Measurements from ENCODE around the gene OR5H6. TPM values are rescaled to one million over a fixed set of nuclear protein-coding genes. Genes with fewer than 3 reads are reported as not detected.
"Not testable (repeated sequence)": the region's sequence is repeated elsewhere in the genome, so short reads cannot be mapped to it uniquely, and the experiment has no call there.

OR5H6 gene
- not detected in 2 replicates for total RNA-seq

GRCh38 chr3:98263944-98264343 lies at the start of gene OR5H6:
Gene OR5H6 (plus strand): TSS chr3:98264244. CDS start chr3:98264333, 89 bp downstream.
- DNase-seq (ENCODE audit: low read depth) = no peak

- DNase-seq (ENCODE audit: low read depth) = no peak
Observed at GRCh38 chr3:98215051-98215450, 49.0 kb upstream of the OR5H6 start.

GRCh38 chr3:98223907-98224672 lies 40.0 kb upstream of the OR5H6 start:
- DNase-seq (ENCODE audit: low read depth) = no peak

GRCh38 chr3:98232489-98232888 lies 31.6 kb upstream of the OR5H6 start:
- DNase-seq (ENCODE audit: low read depth) = no peak

DNA sequence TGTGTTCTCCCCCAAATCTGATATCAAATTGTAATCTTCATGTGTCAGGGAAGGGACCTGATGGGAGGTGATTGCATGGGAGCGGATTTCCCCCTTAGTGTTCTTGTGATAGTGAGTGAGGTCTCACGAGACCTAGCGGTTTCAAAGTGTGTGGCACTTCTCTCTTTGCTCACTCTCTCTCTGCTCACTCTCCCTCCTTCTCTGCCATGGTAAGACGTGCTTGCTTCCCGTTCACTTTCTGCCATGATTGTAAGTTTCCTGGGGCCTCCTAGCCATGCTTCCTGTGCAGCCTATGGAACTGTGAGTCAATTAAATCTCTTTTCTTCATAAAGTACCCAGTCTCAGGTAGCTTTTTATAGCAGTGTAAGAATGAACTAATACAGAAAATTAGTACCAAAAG lies 30.6 kb upstream of the OR5H6 start:
- DNase-seq (ENCODE audit: low read depth) = no peak

GRCh38 chr3:98240131-98240530 lies 23.9 kb upstream of the OR5H6 start:
- DNase-seq (ENCODE audit: low read depth) = no peak

DNA sequence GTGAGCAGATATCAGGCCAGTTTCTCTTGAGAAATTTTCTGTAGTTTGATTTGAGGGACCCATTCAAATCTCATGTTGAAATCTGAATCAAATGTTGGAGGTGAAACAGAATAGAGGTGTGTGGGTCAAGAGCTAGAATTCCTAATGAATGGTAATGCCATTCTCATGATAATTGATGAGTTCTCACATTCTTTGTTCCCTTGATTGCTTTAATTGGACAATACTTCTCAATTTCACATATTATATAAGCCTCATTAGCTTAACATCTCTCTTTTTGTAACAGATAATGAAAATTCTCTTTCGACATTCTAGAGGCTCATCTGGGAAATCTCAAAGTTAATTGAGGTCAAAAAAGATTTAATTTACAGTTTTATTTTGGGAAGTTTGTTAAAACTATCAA lies 21.9 kb upstream of the OR5H6 start:
- no peak for DNase-seq (ENCODE audit: low read depth)

GRCh38 chr3:98243843-98244242 lies 20.2 kb upstream of the OR5H6 start:
- no peak for DNase-seq (ENCODE audit: low read depth)

DNA sequence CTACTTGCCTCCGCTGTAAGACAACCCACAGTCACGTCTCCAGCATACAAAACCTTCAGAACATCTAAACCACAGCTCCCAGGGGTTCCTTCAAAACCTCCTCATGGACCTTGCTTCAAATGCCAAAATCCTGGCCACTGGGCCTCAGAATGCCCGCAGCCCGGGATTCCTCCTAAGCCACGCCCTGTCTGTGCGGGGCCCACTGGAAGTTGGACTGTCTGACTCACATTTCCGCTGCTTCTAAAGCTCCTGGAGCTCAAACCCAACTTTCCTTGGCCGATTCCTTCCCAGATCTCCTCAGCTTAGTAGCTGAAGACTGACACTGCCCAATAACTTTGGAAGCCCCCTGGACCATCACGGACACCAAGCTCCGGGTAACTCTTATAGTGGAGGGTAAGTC lies 17.9 kb upstream of the OR5H6 start:
- DNase-seq (ENCODE audit: low read depth) = no peak

DNA sequence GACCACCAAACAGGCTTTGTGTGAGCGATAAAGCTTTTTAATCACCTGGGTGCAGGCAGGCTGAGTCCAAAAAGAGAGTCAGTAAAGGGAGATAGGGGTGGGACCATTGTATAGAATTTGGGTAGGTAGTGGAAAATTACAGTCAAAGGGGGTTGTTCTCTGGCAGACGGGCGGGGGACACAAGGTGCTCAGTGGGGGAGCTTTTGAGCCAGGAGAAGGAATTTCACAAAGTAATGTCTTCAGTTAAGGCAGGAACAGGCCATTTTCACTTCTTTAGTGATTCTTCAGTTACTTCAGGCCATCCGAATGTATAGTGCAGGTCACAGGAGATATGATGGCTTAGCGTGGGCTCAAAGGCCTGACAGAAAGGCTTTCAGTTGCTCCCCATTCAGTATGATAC lies 8.0 kb upstream of the OR5H6 start:
- DNase-seq (ENCODE audit: low read depth) = not testable (repeated sequence)

- DNase-seq (ENCODE audit: low read depth) = no peak
Observed at GRCh38 chr3:98259707-98260106, 4.3 kb upstream of the OR5H6 start.

GRCh38 chr3:98262046-98262445 lies 2.0 kb upstream of the OR5H6 start:
- no peak for DNase-seq (ENCODE audit: low read depth)

DNA sequence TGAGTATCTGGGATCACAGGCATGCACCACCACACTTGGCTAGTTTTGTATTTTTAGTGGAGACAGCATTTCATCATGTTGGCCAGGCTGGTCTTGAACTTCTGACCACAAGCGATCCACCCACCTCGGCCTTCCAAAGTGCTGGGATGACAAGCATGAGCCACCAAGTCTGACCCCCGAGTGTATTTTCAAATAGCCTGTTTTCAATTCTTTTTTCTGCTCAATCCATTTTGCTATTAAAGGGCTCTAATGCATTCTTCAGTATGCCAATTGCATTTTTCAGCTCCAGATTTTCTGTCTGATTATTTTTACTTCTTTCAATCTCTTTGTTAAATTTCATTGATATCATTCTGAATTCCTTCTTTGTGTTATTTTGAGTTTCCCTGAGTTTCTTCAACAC lies 5.8 kb downstream of the OR5H6 start:
- DNase-seq (ENCODE audit: low read depth) = no peak

DNA sequence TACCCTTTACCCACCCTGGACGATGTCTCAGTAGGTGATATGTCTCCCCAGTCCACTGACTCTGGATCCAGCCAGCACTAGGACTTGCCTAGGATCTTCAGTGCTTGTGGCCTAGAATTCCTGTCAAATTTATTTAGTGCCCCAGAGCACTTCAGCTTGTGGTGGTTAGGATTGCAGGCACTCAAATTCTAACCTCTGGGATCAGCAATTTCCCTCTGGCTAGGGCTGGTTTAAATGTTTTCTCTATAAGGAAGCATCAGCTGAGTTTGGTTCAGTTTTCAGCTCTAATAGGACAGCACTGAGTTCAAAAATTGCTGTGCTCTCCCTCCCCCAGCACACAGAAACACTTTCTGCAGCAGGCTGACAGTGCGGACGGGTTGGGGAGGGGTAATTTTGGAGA lies 8.1 kb downstream of the OR5H6 start:
- no peak for DNase-seq (ENCODE audit: low read depth)

GRCh38 chr3:98274914-98275313 lies 10.9 kb downstream of the OR5H6 start:
- no peak for DNase-seq (ENCODE audit: low read depth)

DNA sequence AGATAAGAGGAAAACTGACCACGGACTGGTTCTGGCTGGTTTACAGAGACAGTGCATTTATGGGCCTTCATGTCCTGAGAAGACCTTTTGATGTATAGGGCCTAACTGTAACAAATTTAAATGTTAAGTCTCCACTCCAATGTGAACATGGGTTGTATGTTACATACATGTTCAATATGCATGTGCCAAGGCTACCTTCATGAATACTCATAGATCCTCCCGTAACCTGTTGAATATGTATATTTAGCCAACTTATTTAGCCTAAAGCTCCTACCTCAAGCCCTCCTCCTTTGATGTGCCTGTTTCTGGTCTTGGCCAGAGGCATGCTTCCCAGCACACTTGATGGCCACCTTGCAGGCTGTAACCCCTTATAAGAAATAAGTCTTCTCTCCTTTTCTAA lies 18.2 kb downstream of the OR5H6 start, which contains the start of gene OR5H2:
Gene OR5H2 (plus strand): TSS at position 301 of the 400 bp plus-strand sequence. CDS start 398 bp downstream, outside the sequence.
- DNase-seq (ENCODE audit: low read depth) = no peak

- no peak for DNase-seq (ENCODE audit: low read depth)
Observed at GRCh38 chr3:98290916-98291315, 26.9 kb downstream of the OR5H6 start.

DNA sequence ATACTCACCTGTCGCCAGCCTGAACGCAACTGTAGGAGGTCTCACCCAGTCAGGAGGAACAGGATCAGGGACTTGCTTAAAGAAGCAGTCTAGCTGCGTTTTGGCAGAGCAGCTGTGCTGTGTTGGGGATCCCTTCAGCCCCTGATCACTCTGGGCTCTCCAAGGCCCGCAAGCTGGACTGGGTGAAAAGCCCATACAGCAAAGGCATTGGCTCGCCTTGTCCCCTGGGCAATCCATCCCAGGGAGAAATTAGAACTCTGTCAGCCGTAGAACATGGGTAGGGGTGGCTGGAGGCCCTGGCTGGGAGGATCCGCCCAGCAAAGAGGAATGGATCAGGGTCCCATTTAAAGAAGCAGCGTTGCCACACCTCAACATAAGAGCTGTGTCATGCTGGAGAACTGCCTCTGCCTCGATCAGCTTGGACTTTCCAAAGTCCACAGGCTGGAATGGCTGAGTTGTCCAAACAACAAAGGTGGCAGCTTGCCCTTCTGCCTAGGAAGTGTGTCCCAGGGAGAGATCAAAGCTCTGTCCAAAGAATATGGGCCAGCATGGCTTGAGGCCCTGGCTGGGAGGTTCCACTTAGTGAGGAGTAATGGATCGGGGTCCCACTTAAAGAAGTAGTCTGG lies 27.4 kb downstream of the OR5H6 start:
- DNase-seq (ENCODE audit: low read depth) = no peak

Other genes starting within 250 kb of the OR5H6 start
- not detected in 2 replicates for gene GABRR3, start 228.9 kb upstream of the OR5H6 start, total RNA-seq
- not detected in 2 replicates for gene OR5AC2, start 177.1 kb upstream of the OR5H6 start, total RNA-seq
- gene OR5H1, start 133.5 kb upstream of the OR5H6 start, total RNA-seq = not detected in 2 replicates
- gene OR5H14, start 116.8 kb upstream of the OR5H6 start, total RNA-seq = not detected in 2 replicates
- not detected in 2 replicates for gene OR5H15, start 97.5 kb upstream of the OR5H6 start, total RNA-seq
- gene OR5H2, start 18.3 kb downstream of the OR5H6 start, total RNA-seq = not detected in 2 replicates
- not detected in 2 replicates for gene OR5K4, start 89.6 kb downstream of the OR5H6 start, total RNA-seq
- gene OR5K3, start 126.4 kb downstream of the OR5H6 start, total RNA-seq = not detected in 2 replicates
- not detected in 2 replicates for gene OR5K1, start 199.0 kb downstream of the OR5H6 start, total RNA-seq
- gene OR5K2, start 233.4 kb downstream of the OR5H6 start, total RNA-seq = not detected in 2 replicates

Measured in renal cortical epithelial cell (primary cell).